ENCODE measurements around the gene OR4D2. TPM values are rescaled to one million over a fixed set of nuclear protein-coding genes. Genes with fewer than 3 reads are reported as not detected.

OR4D2 gene
- total and polyA plus RNA-seq, 2 of the 13 experiments (the other 11 are each of a cell fraction or from before 2014, with no cell fraction given) = not detected

DNA sequence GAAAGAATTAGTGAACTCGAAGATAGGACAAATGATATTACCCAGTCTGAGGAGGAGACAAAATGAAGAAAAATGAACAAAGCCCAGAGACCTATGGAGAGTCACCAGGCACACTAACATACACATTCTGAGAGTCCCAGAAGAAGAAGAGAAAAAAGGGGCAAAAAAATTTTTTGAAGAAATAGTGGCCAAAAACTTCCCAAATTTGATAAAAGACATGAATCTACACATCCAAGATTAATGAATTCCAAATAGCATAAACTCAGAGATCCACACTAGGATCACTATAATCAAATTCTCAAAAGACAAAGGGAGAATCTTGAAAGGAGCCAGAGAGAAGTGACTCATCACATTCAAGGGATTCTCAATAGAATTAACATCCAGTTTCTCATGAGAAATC lies 22.0 kb upstream of the OR4D2 start:
- no peak overlapping the region for H2AFZ ChIP-seq (ENCODE audit: low read length)
- no peaks in the 10 kb centered on the region for H3K36me3 ChIP-seq (replicated peaks in 1 of 2; ENCODE audit: control insufficient read depth in 1 of 2, insufficient read depth in 2 of 2, low read length in 2 of 2)
- no TSS peak for BruUV-seq (replicated peaks)
- no peak for ATAC-seq
- H3K27me3 ChIP-seq (ENCODE audit: control insufficient read depth in 1 of 2, insufficient read depth in 2 of 2, low read length in 2 of 2) = peaks cover 0 to 24% of the 10 kb centered on the region in 2 experiments
- H3K79me2 ChIP-seq (ENCODE audit: insufficient read depth, low read length) = no peaks in the 10 kb centered on the region
- DNase-seq (ENCODE audit: low spot score) = no peak
- no peak for TF ChIP-seq TEAD2 (CRISPR knock-in tag; IDR thresholded peaks at IDR 0.05)
- TF ChIP-seq, protein P1, sequence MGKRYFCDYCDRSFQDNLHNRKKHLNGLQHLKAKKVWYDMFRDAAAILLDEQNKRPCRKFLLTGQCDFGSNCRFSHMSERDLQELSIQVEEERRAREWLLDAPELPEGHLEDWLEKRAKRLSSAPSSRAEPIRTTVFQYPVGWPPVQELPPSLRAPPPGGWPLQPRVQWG (CRISPR knock-in tag; IDR thresholded peaks at IDR 0.05; ENCODE audit: borderline replicate concordance, low read depth) = no peak
- TF ChIP-seq, protein P2, sequence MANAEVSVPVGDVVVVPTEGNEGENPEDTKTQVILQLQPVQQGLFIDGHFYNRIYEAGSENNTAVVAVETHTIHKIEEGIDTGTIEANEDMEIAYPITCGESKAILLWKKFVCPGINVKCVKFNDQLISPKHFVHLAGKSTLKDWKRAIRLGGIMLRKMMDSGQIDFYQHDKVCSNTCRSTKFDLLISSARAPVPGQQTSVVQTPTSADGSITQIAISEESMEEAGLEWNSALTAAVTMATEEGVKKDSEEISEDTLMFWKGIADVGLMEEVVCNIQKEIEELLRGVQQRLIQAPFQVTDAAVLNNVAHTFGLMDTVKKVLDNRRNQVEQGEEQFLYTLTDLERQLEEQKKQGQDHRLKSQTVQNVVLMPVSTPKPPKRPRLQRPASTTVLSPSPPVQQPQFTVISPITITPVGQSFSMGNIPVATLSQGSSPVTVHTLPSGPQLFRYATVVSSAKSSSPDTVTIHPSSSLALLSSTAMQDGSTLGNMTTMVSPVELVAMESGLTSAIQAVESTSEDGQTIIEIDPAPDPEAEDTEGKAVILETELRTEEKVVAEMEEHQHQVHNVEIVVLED (CRISPR knock-in tag; IDR thresholded peaks at IDR 0.05; ENCODE audit: borderline replicate concordance) = no peak
- TF ChIP-seq ZNF263 (CRISPR knock-in tag; IDR thresholded peaks at IDR 0.05) = no peak
- no peak for TF ChIP-seq GZF1 (CRISPR knock-in tag; IDR thresholded peaks at IDR 0.05)
- TF ChIP-seq HOXA7 (CRISPR knock-in tag; IDR thresholded peaks at IDR 0.05) = no peak
- no peak for TF ChIP-seq RBM22 (optimal IDR thresholded peaks at IDR 0.05; ENCODE audit: low read length)
- in situ Hi-C loops (cut with HindIII; ENCODE audit: extremely low pct_ligation_motif_present, low pct_unique_long_range_greater_than_20kb) (no loop called here), intact Hi-C loops (cut with micrococcal nuclease; ENCODE audit: unreplicated experiment) (no loop called here)
- CTCF ChIA-PET (ENCODE audit: low intra/inter-chr PET ratio, low total read pairs) = no interaction called here
- H3K9me3 ChIP-seq (ENCODE audit: low read length) = no peaks in the 10 kb centered on the region
- H3K4me1 ChIP-seq (ENCODE audit: insufficient read depth, low read length) = no peaks in the 10 kb centered on the region
- H4K20me1 ChIP-seq (ENCODE audit: insufficient read depth, low read length) = no peaks in the 10 kb centered on the region
- H3K27ac ChIP-seq (ENCODE audit: extremely low read length, insufficient read depth, low read length) = no peak overlapping the region
- H3K9ac ChIP-seq (ENCODE audit: insufficient read depth, low read depth, low read length) = no peak overlapping the region
- FAIRE-seq = no peak
- H3K4me3 ChIP-seq (replicated peaks in 1 of 3; ENCODE audit: insufficient read depth in 1 of 3, low read depth in 2 of 3, low read length in 3 of 3) = no peak overlapping the region
- H3K4me2 ChIP-seq (ENCODE audit: low read depth, low read length) = no peak overlapping the region
- 0% methylated on average over 1 of the region's 1 CpG for WGBS (ENCODE audit: low lambda C conversion rate)
- POLR2A ChIA-PET = no interaction called here

DNA sequence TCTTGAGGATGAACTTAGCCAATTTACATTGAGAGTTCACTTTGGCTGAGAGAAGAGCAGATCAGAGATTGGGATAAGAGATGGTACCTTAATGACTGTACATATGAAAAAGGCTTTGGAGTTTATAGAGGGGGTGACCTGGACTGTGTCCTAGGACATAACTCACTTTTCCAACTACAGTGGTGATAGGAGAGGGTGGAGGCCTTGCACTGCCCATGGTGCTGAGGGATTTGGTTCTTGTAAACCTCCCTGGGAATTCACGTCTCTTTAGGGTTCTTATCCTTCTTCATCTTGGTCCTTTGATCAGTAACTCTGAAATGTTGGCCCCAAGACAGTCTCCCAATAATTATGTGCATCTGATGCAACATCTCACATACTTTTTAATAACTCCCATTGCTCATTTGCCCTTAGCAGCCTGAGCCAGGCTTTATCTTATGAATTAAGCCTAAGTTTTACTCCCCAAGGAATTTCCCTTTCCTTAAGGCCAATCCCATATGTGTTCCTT lies 18.8 kb upstream of the OR4D2 start, which contains the start of gene OR4D1:
Gene OR4D1 (plus strand): TSS at position 455 of the 505 bp plus-strand sequence. CDS start 6,770 bp downstream, outside the sequence.
- POLR2A ChIA-PET = no interaction called here
- Histone ChIP-seq H3K4me2 (ENCODE audit: low read depth, low read length) (no peak within 1 kb of the TSS), H2AFZ (ENCODE audit: low read length) (no peak within 1 kb of the TSS), H3K27me3 (ENCODE audit: control insufficient read depth in 1 of 2, insufficient read depth in 2 of 2, low read length in 2 of 2) (peaks cover 2 to 43% of the 10 kb centered on the region in 2 experiments), H3K79me2 (ENCODE audit: insufficient read depth, low read length) (no peaks in the 10 kb centered on the region), H4K20me1 (ENCODE audit: insufficient read depth, low read length) (no peaks in the 10 kb centered on the region), H3K4me1 (ENCODE audit: insufficient read depth, low read length) (no peaks in the 10 kb centered on the region), H3K27ac (ENCODE audit: extremely low read length, insufficient read depth, low read length) (no peak within 1 kb of the TSS), H3K36me3 (replicated peaks in 1 of 2; ENCODE audit: control insufficient read depth in 1 of 2, insufficient read depth in 2 of 2, low read length in 2 of 2) (no peaks in the 10 kb centered on the region), H3K4me3 (replicated peaks in 1 of 3; ENCODE audit: insufficient read depth in 1 of 3, low read depth in 2 of 3, low read length in 3 of 3) (no peak within 1 kb of the TSS), H3K9ac (ENCODE audit: insufficient read depth, low read depth, low read length) (no peak within 1 kb of the TSS), H3K9me3 (ENCODE audit: low read length) (no peaks in the 10 kb centered on the region)
- FAIRE-seq (no peak), ATAC-seq (no peak), DNase-seq (ENCODE audit: low spot score) (no peak)
- BruUV-seq (replicated peaks) = no TSS peak
- CTCF ChIA-PET (ENCODE audit: low intra/inter-chr PET ratio, low total read pairs) = no interaction called here
- WGBS (ENCODE audit: low lambda C conversion rate) = 6% methylated on average over 1 of the region's 1 CpG
- in situ Hi-C loops (cut with HindIII; ENCODE audit: extremely low pct_ligation_motif_present, low pct_unique_long_range_greater_than_20kb) (no loop called here), intact Hi-C loops (cut with micrococcal nuclease; ENCODE audit: unreplicated experiment) (no loop called here)
- TF ChIP-seq, protein P3, sequence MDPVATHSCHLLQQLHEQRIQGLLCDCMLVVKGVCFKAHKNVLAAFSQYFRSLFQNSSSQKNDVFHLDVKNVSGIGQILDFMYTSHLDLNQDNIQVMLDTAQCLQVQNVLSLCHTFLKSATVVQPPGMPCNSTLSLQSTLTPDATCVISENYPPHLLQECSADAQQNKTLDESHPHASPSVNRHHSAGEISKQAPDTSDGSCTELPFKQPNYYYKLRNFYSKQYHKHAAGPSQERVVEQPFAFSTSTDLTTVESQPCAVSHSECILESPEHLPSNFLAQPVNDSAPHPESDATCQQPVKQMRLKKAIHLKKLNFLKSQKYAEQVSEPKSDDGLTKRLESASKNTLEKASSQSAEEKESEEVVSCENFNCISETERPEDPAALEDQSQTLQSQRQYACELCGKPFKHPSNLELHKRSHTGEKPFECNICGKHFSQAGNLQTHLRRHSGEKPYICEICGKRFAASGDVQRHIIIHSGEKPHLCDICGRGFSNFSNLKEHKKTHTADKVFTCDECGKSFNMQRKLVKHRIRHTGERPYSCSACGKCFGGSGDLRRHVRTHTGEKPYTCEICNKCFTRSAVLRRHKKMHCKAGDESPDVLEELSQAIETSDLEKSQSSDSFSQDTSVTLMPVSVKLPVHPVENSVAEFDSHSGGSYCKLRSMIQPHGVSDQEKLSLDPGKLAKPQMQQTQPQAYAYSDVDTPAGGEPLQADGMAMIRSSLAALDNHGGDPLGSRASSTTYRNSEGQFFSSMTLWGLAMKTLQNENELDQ (CRISPR knock-in tag; IDR thresholded peaks at IDR 0.05; ENCODE audit: borderline replicate concordance) = no peak
- no peak for TF ChIP-seq CC2D1A (CRISPR knock-in tag; IDR thresholded peaks at IDR 0.05)
- TF ChIP-seq ZNF121 (CRISPR knock-in tag; IDR thresholded peaks at IDR 0.05) = no peak
- TF ChIP-seq RBM39 (IDR thresholded peaks at IDR 0.05; ENCODE audit: low read depth, low read length, poor library complexity, severe bottlenecking) = no peak
- TF ChIP-seq ZNF224 (CRISPR knock-in tag; IDR thresholded peaks at IDR 0.05) = no peak
- TF ChIP-seq AGO1 (IDR thresholded peaks at IDR 0.05; ENCODE audit: low read depth, low read length, poor library complexity, severe bottlenecking) = no peak
- TF ChIP-seq RORA (CRISPR knock-in tag; IDR thresholded peaks at IDR 0.05) = no peak

All from HepG2 (cell line).